GM12878 (cell line): ENCODE data around the gene TRDMT1. TPM values are rescaled to one million over a fixed set of nuclear protein-coding genes. Genes with fewer than 3 reads are reported as not detected.
A peak's percentile ranks its signal among the peaks of the same experiment; 100 is the strongest.

Experiments used
- ATAC-seq: fragments of 200-7000 bp; cut with Tn5 transposase; 3 replicates; pipeline ENCODE4 v1.9.1; 2020; ENCODE audit warnings: mild to moderate bottlenecking, moderate library complexity
- BruUV-seq: library from RNA; stranded (reverse); fragments of 400-500 nt; replicated peaks from 2 replicates; lab custom pipeline; 2021; lab: Mats Ljungman, UMichigan
- CTCF ChIA-PET: fragments of 300-600 bp; sonication (Branson Sonifier 250); formaldehyde crosslinking; extraction: SDS; loops from one replicate; lab custom pipeline; 2021; ENCODE audit warnings: inconsistent platforms; lab: Yijun Ruan, JAX
- POLR2A ChIA-PET: fragments of 350-600 bp; formaldehyde crosslinking; extraction: SDS; loops from one replicate; lab custom pipeline; 2021; ENCODE audit warnings: inconsistent platforms; lab: Charles Lee
- RAD21 ChIA-PET: fragments of 300-600 bp; sonication (Branson Sonifier 250); formaldehyde crosslinking; loops from one replicate; lab custom pipeline; 2023; ENCODE audit warnings: antibody characterized with exemption; ENCODE audit not compliant: unreplicated experiment; lab: Charles Lee
- SMC1A ChIA-PET: fragments of 300-600 bp; sonication (Branson Sonifier 250); formaldehyde crosslinking; loops from one replicate; lab custom pipeline; 2023; ENCODE audit not compliant: unreplicated experiment, uncharacterized antibody; lab: Charles Lee
- DNase-seq: peaks from one replicate; pipeline ENCODE4 v3.0.0-alpha.2; 2011; ENCODE audit warnings: low read depth, low spot score
- FAIRE-seq: peaks from 3 replicates; lab custom pipeline; 2011; peaks lifted over from hg19 to GRCh38; lab: Jason Lieb, UNC
- H2AFZ ChIP-seq: 2 replicates; pipeline ENCODE4 v1.6.0; 2011; ENCODE audit warnings: low read depth, low read length, control low read depth; ENCODE audit not compliant: control insufficient read depth
- H3K27ac ChIP-seq: 2 replicates; pipeline ENCODE4 v1.5.1; 2011; ENCODE audit warnings: control low read depth; ENCODE audit not compliant: control insufficient read depth, insufficient read depth
- H3K27me3 ChIP-seq, 2 experiments: replicated peaks in 1 of 2; 2 replicates each; pipeline versions ENCODE4 v1.6.0 to v1.6.1; 2011; ENCODE audit warnings: low read length in 1 of 2; ENCODE audit not compliant: control insufficient read depth in 2 of 2, insufficient read depth in 2 of 2
- H3K36me3 ChIP-seq, 2 experiments: 2 replicates each; pipeline ENCODE4 v1.5.1; 2011; ENCODE audit warnings: low read length in 1 of 2; ENCODE audit not compliant: control insufficient read depth in 2 of 2, insufficient read depth in 2 of 2
- H3K4me1 ChIP-seq: 2 replicates; pipeline ENCODE4 v1.6.1; 2011; ENCODE audit warnings: mild to moderate bottlenecking, low read length, moderate library complexity, mixed read lengths; ENCODE audit not compliant: control insufficient read depth, insufficient read depth
- H3K4me2 ChIP-seq: 2 replicates; pipeline ENCODE4 v1.6.0; 2011; ENCODE audit warnings: control low read depth; ENCODE audit not compliant: control insufficient read depth, insufficient read depth
- H3K4me3 ChIP-seq: fragments of 200-600 bp; sonication (generic); 2 replicates; pipeline ENCODE4 v1.5.1; 2016
- H3K79me2 ChIP-seq: 2 replicates; pipeline ENCODE4 v1.6.0; 2011; ENCODE audit warnings: low read length; ENCODE audit not compliant: control insufficient read depth, insufficient read depth
- H3K9ac ChIP-seq: 2 replicates; pipeline ENCODE4 v1.8.0; 2011; ENCODE audit warnings: low read length, control low read depth, mixed read lengths; ENCODE audit not compliant: control insufficient read depth, insufficient read depth
- H3K9me3 ChIP-seq: replicated peaks from 3 replicates; pipeline ENCODE4 v1.5.1; 2011; ENCODE audit warnings: mild to moderate bottlenecking, low read length; ENCODE audit not compliant: control insufficient read depth, insufficient read depth
- H4K20me1 ChIP-seq: 2 replicates; pipeline ENCODE4 v1.6.0; 2011; ENCODE audit not compliant: control insufficient read depth, insufficient read depth
- BACH1 ChIP-seq: fragments of 450-650 bp; IDR thresholded peaks from 2 replicates; pipeline ENCODE4 v1.6.1; 2017; ENCODE audit warnings: mild to moderate bottlenecking, borderline replicate concordance
- CEBPB ChIP-seq, 2 experiments: fragments of 150-350 bp in 1 of 2; IDR thresholded peaks; 2 replicates each; pipeline ENCODE4 v1.6.1; 2012 to 2014; ENCODE audit warnings: low read depth in 2 of 2, low read length in 2 of 2, borderline replicate concordance in 1 of 2, inconsistent platforms in 1 of 2
- CHD4 ChIP-seq: fragments of 200-600 bp; sonication (generic); IDR thresholded peaks from 2 replicates; pipeline ENCODE4 v1.6.1; 2016; ENCODE audit warnings: mild to moderate bottlenecking
- EED ChIP-seq: sonication (generic); IDR thresholded peaks from 2 replicates; pipeline ENCODE4 v1.6.1; 2016; ENCODE audit warnings: antibody characterized with exemption, low read depth
- EP300 ChIP-seq, 2 experiments: fragments of 150-350 bp in 1 of 2; IDR thresholded peaks; 2 replicates each; pipeline ENCODE4 v1.6.1; 2011 to 2012; ENCODE audit warnings: low read depth in 2 of 2, low read length in 2 of 2, borderline replicate concordance in 1 of 2, improper control_type of control experiment in 1 of 2, inconsistent platforms in 1 of 2; ENCODE audit not compliant: control insufficient read depth in 1 of 2
- ETV6 ChIP-seq, 2 experiments: fragments of 450-650 bp in 1 of 2; IDR thresholded peaks in 1 of 2; conservative IDR thresholded peaks in 1 of 2; 2 replicates each; pipeline ENCODE4 v1.6.1; 2014; ENCODE audit warnings: antibody characterized with exemption in 1 of 2, borderline replicate concordance in 1 of 2, low read depth in 1 of 2, mild to moderate bottlenecking in 1 of 2, moderate library complexity in 1 of 2
- IKZF2 ChIP-seq, 2 experiments: fragments of 450-650 bp; IDR thresholded peaks; 2 replicates each; pipeline ENCODE4 v1.6.1; 2017; ENCODE audit warnings: mild to moderate bottlenecking in 2 of 2, moderate library complexity in 2 of 2
- JUNB ChIP-seq: IDR thresholded peaks from 2 replicates; pipeline ENCODE4 v1.6.1; 2016; ENCODE audit warnings: antibody characterized with exemption, mild to moderate bottlenecking
- JUND ChIP-seq: IDR thresholded peaks from 2 replicates; pipeline ENCODE4 v1.6.1; 2012; ENCODE audit warnings: low read depth, mild to moderate bottlenecking, low read length, improper control_type of control experiment, moderate library complexity
- NBN ChIP-seq: fragments of 450-650 bp; IDR thresholded peaks from 2 replicates; pipeline ENCODE4 v1.6.1; 2016
- POLR2A ChIP-seq: IDR thresholded peaks from 2 replicates; pipeline ENCODE4 v1.6.1; 2011; ENCODE audit warnings: low read depth, mild to moderate bottlenecking, low read length
- RFX5 ChIP-seq: IDR thresholded peaks from 2 replicates; pipeline ENCODE4 v1.6.1; 2011; ENCODE audit warnings: low read depth, low read length, improper control_type of control experiment
- SMAD1 ChIP-seq: fragments of 450-650 bp; IDR thresholded peaks from 2 replicates; pipeline ENCODE4 v1.6.1; 2018; ENCODE audit warnings: mild to moderate bottlenecking, low read depth; ENCODE audit not compliant: partially characterized antibody
- YY1 ChIP-seq: IDR thresholded peaks from 2 replicates; pipeline ENCODE4 v1.6.1; 2011; ENCODE audit warnings: low read depth, mild to moderate bottlenecking, low read length
- WGBS: methylation state at CpG from one replicate; pipeline ENCODE4 v1.1.6; 2016; ENCODE audit warnings: low lambda C conversion rate; ENCODE audit not compliant: insufficient replicate concordance, insufficient coverage; ENCODE audit errors: missing lambda C conversion rate; 5-methylcytosine and 5-hydroxymethylcytosine counted together
- in situ Hi-C: fragments of 300-500 bp; cut with MboI; formaldehyde crosslinking; loops from 9 replicates; pipeline ENCODE4 v1.14.3; 2018; ENCODE audit warnings: mixed read lengths
- intact Hi-C: fragments of 100-400 bp; cut with micrococcal nuclease; formaldehyde crosslinking; loops from one replicate; pipeline ENCODE4 v1.14.2; 2022; ENCODE audit not compliant: unreplicated experiment
- polyA plus RNA-seq, 11 experiments: library from polyadenylated mRNA; depleted of rRNA in 4 of 11; unstranded in 6 of 11; stranded (reverse) in 5 of 11; fragments of >200 nt; fragmentation: Nextera tagmentation in 4 of 11; fragmentation: Illumina TruSeq in 1 of 11; extraction: Ambion mirVana in 4 of 11; extraction: Trizol in 1 of 11; gene quantifications; 1 replicate in 1 of 11; 2 replicates in 10 of 11; pipeline versions ENCODE4 v1.2.1 to v1.2.3, GENCODE V29; 2011 to 2016; ENCODE audit warnings: inconsistent platforms in 2 of 11, missing spikeins in 2 of 11, low read depth in 1 of 11
- total RNA-seq, 4 experiments: library from RNA; depleted of rRNA in 3 of 4; stranded (reverse); fragments of >200 nt in 3 of 4; fragmentation: Illumina TruSeq in 1 of 4; extraction: Trizol in 1 of 4; gene quantifications; 2 replicates each; pipeline versions ENCODE4 v1.2.1 to v1.2.3, GENCODE V29; 2013 to 2021
- TF ChIP-seq, protein P1 (sequence below): fragments of 450-650 bp; IDR thresholded peaks from 2 replicates; pipeline ENCODE4 v1.6.1; 2016; ENCODE audit warnings: mild to moderate bottlenecking
- TF ChIP-seq, protein P2 (sequence below): fragments of 450-650 bp; IDR thresholded peaks from 2 replicates; pipeline ENCODE4 v1.6.1; 2017; ENCODE audit warnings: low read depth, mild to moderate bottlenecking, moderate library complexity

The TRDMT1 gene
- total and polyA plus RNA-seq, 10 of the 15 experiments (the other 5 are each of a cell fraction or from before 2014, with no cell fraction given): 2.3 to 9.7 (median 4.6) TPM

- TF ChIP-seq, protein P1, sequence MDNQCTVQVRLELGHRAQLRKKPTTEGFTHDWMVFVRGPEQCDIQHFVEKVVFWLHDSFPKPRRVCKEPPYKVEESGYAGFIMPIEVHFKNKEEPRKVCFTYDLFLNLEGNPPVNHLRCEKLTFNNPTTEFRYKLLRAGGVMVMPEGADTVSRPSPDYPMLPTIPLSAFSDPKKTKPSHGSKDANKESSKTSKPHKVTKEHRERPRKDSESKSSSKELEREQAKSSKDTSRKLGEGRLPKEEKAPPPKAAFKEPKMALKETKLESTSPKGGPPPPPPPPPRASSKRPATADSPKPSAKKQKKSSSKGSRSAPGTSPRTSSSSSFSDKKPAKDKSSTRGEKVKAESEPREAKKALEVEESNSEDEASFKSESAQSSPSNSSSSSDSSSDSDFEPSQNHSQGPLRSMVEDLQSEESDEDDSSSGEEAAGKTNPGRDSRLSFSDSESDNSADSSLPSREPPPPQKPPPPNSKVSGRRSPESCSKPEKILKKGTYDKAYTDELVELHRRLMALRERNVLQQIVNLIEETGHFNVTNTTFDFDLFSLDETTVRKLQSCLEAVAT: no peak
- no peak for TF ChIP-seq BACH1
- TF ChIP-seq POLR2A: no peak
These were observed 15.5 kb upstream of the TRDMT1 start (continued) for GRCh38 chr10:17216901-17217395.

GRCh38 chr10:17216217-17216900 is 14.9 kb upstream of the TRDMT1 start:
- H2AFZ ChIP-seq: no peak overlapping the region
- no peaks in the 10 kb centered on the region for H3K36me3 ChIP-seq
- SMC1A ChIA-PET: interaction anchor here (1.1 to 1.8 kb wide), 5 partner anchors 10 to 16 kb away, joined by 3 to 5 read pairs (median 3); partner anchors contain the start of genes TRDMT1 and VIM
- FAIRE-seq: peak; percentile 85
- no peak overlapping the region for H3K9ac ChIP-seq
- in situ Hi-C loops (loop anchor here (25.0 kb wide), 1 partner anchor 1446 kb away; the partner anchor contains the start of genes ARL5B and NSUN6), intact Hi-C loops (loop anchor here (1.0 kb wide), 1 partner anchor 11 kb away; no protein-coding TSS in a partner anchor)
- 83% methylated on average over 5 of the region's 5 CpGs for WGBS
- CTCF ChIA-PET: interaction anchor here (1.2 to 1.6 kb wide), 3 partner anchors 11 to 41 kb away, joined by 3 to 4 read pairs (median 3); no protein-coding TSS in a partner anchor
- peaks cover 14% of the 10 kb centered on the region for H3K4me1 ChIP-seq
- peak; percentile 99 for ATAC-seq
- no peaks in the 10 kb centered on the region for H3K79me2 ChIP-seq
- no TSS peak for BruUV-seq
- no peaks in the 10 kb centered on the region for H4K20me1 ChIP-seq
- DNase-seq: peak; percentile 82
- H3K27me3 ChIP-seq: no peaks in the 10 kb centered on the region
- 0 out of 2 replicates have a peak overlapping the region, but pooled peaks have one; percentile 7 for H3K4me2 ChIP-seq
- RAD21 ChIA-PET: interaction anchor here (1.0 to 1.8 kb wide), 2 partner anchors 10 to 13 kb away, joined by 3 to 6 read pairs; no protein-coding TSS in a partner anchor
- H3K27ac ChIP-seq: no peak overlapping the region
- POLR2A ChIA-PET: interaction anchor here (0.6 to 2.4 kb wide), 2 partner anchors 13 to 19 kb away, joined by 3 to 12 read pairs; no protein-coding TSS in a partner anchor
- no peaks in the 10 kb centered on the region for H3K9me3 ChIP-seq
- no peak overlapping the region for H3K4me3 ChIP-seq
- TF ChIP-seq NBN (peak; percentile 32; the same call in 1 of the 2 replicates), CHD4 (no peak), ETV6 (conservative IDR thresholded peaks at IDR 0.05 in 1 of 2, IDR thresholded peaks at IDR 0.05 in 1 of 2; ENCODE audit: borderline replicate concordance in 1 of 2, low read depth in 1 of 2) (peak in 1 of 2 experiments; percentile 87; a peak in 2 of 4 replicates), JUND (peak; percentile 70; the same call in 1 of the 2 replicates), RFX5 (0 out of 2 replicates have a peak, but pooled peaks have one; percentile 47), YY1 (no peak), JUNB (peak; percentile 95), EP300 (IDR thresholded peaks at IDR 0.05; ENCODE audit: borderline replicate concordance in 1 of 2, control insufficient read depth in 1 of 2, low read depth in 2 of 2, low read length in 2 of 2) (peak; percentile 73 to 91), EED (peak; percentile 59), IKZF2 (IDR thresholded peaks at IDR 0.05) (peak; percentile 79 to 81), CEBPB (IDR thresholded peaks at IDR 0.05; ENCODE audit: borderline replicate concordance in 1 of 2, low read depth in 2 of 2, low read length in 2 of 2) (no peak), SMAD1 (no peak)
- TF ChIP-seq, protein P2, sequence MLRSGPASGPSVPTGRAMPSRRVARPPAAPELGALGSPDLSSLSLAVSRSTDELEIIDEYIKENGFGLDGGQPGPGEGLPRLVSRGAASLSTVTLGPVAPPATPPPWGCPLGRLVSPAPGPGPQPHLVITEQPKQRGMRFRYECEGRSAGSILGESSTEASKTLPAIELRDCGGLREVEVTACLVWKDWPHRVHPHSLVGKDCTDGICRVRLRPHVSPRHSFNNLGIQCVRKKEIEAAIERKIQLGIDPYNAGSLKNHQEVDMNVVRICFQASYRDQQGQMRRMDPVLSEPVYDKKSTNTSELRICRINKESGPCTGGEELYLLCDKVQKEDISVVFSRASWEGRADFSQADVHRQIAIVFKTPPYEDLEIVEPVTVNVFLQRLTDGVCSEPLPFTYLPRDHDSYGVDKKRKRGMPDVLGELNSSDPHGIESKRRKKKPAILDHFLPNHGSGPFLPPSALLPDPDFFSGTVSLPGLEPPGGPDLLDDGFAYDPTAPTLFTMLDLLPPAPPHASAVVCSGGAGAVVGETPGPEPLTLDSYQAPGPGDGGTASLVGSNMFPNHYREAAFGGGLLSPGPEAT: peak; percentile 29; the same call in 1 of the 2 replicates
